Body of pancreas (tissue), 4 donors: ENCODE data around the gene CELA2A. TPM values are rescaled to one million over a fixed set of nuclear protein-coding genes. Genes with fewer than 3 reads are reported as not detected.
A peak's percentile ranks its signal among the peaks of the same experiment; 100 is the strongest.

ENCODE experiments used
- ATAC-seq: fragments of 150-250 bp; one replicate; pipeline ENCODE4 v1.9.1; 2016
- DNase-seq, 4 donors: peaks; one replicate each; pipeline ENCODE4 v3.0.0-alpha.2; 2019
- H3K27ac ChIP-seq, 4 donors: fragments of 200-600 bp; sonication (generic); 1 replicate in 3 of 4; 2 replicates in 1 of 4; pipeline versions ENCODE4 v1.5.1 to v1.6.1; 2016 to 2019; ENCODE audit warnings: mild to moderate bottlenecking in 1 of 4, mixed read lengths in 1 of 4, moderate library complexity in 1 of 4
- H3K27me3 ChIP-seq, 2 donors: fragments of 200-600 bp; sonication (generic); one replicate each; pipeline ENCODE4 v1.6.0; 2016; ENCODE audit warnings: mild to moderate bottlenecking in 1 of 2
- H3K36me3 ChIP-seq, 2 donors: fragments of 200-600 bp; sonication (generic); replicated peaks in 1 of 2; 2 replicates each; pipeline ENCODE4 v1.5.1; 2016; ENCODE audit warnings: low read depth in 2 of 2; ENCODE audit not compliant: insufficient read depth in 1 of 2
- H3K4me1 ChIP-seq: fragments of 200-600 bp; sonication (generic); one replicate; pipeline ENCODE4 v1.6.0; 2016
- H3K4me3 ChIP-seq, 2 donors: fragments of 200-600 bp; sonication (generic); 1 replicate in 1 of 2; 2 replicates in 1 of 2; pipeline ENCODE4 v1.5.1; 2016 to 2019
- H3K9me3 ChIP-seq, 3 donors: fragments of 200-600 bp; sonication (generic); 1 replicate in 2 of 3; 2 replicates in 1 of 3; pipeline ENCODE4 v1.5.1; 2016
- CTCF ChIP-seq, 7 experiments: fragments of 450-650 bp in 4 of 7; fragments of 200-600 bp in 3 of 7; sonication (generic) in 3 of 7; IDR thresholded peaks; one replicate each; pipeline ENCODE4 v1.5.1; 2016 to 2019; ENCODE audit warnings: antibody characterized with exemption in 7 of 7
- POLR2A ChIP-seq, 3 donors: fragments of 450-650 bp; IDR thresholded peaks; one replicate each; pipeline ENCODE4 v1.6.1; 2016; ENCODE audit warnings: antibody characterized with exemption in 3 of 3, mild to moderate bottlenecking in 2 of 3
- WGBS, 2 donors: methylation state at CpG; one replicate each; pipeline ENCODE4 v1.1.5; 2017; 5-methylcytosine and 5-hydroxymethylcytosine counted together
- intact Hi-C: fragments of 100-400 bp; cut with DNase I; formaldehyde crosslinking; loops from one replicate; pipeline ENCODE4 v1.15.1; 2023
- total RNA-seq, 2 donors: library from RNA; depleted of rRNA; stranded (reverse); fragments of >200 nt; gene quantifications; one replicate each; pipeline ENCODE4 v1.1.0, GENCODE V29; 2016

The CELA2A gene
- over 10,000 TPM in 1 of 2 donors, 1,000 to 10,000 TPM in 1; 4,384 to 21,046 TPM for total RNA-seq

- H3K36me3 ChIP-seq = no peaks in the 10 kb centered on the region
- ATAC-seq (no peak), DNase-seq (no peak)
- intact Hi-C loops = no loop called here
- no peaks in the 10 kb centered on the region for H3K9me3 ChIP-seq
- WGBS, 2 donors = 33 to 42% methylated on average over 8 of the region's 8 CpGs
- no peaks in the 10 kb centered on the region for H3K27me3 ChIP-seq
- no peak within 1 kb of the TSS for H3K4me3 ChIP-seq
- peak within 1 kb of the TSS; percentile 83 to 87 (median 84) for H3K27ac ChIP-seq
- TF ChIP-seq CTCF (IDR thresholded peaks at IDR 0.05) (no peak), POLR2A (IDR thresholded peaks at IDR 0.05) (no peak)
- peaks cover 87% of the 10 kb centered on the region for H3K4me1 ChIP-seq
These were observed at the start of gene CELA2A for GRCh38 chr1:15456313-15456954. Gene CELA2A (plus strand): TSS chr1:15456732. CDS start chr1:15456754, 22 bp downstream.

- no peaks in the 10 kb centered on the region for H3K36me3 ChIP-seq
- H3K9me3 ChIP-seq = no peaks in the 10 kb centered on the region
- no peaks in the 10 kb centered on the region for H3K27me3 ChIP-seq
- peaks cover 22% of the 10 kb centered on the region for H3K4me1 ChIP-seq
- intact Hi-C loops = no loop called here
- no peak overlapping the region for H3K4me3 ChIP-seq
- ATAC-seq = no peak
- no peak overlapping the region for H3K27ac ChIP-seq
- TF ChIP-seq CTCF (IDR thresholded peaks at IDR 0.05) (no peak), POLR2A (IDR thresholded peaks at IDR 0.05) (no peak)
- DNase-seq = no peak
- 84 to 86% methylated on average over 7 of the region's 7 CpGs for WGBS, 2 donors
These were observed 49.0 kb upstream of the CELA2A start for GRCh38 chr1:15407580-15407979.

- H3K4me3 ChIP-seq = peak overlapping the region in 1 of 2 donors; percentile 44
- peak overlapping the region in 3 of 4 donors; percentile 78 to 86 (median 80) for H3K27ac ChIP-seq
- DNase-seq = no peak
- intact Hi-C loops = no loop called here
- WGBS, 2 donors = 36 to 40% methylated on average over 14 of the region's 14 CpGs
- ATAC-seq = no peak
- no peak for TF ChIP-seq CTCF (IDR thresholded peaks at IDR 0.05)
- no peak for TF ChIP-seq POLR2A (IDR thresholded peaks at IDR 0.05)
- H3K4me1 ChIP-seq = peaks cover 36% of the 10 kb centered on the region
- H3K27me3 ChIP-seq = no peaks in the 10 kb centered on the region
- H3K36me3 ChIP-seq = no peaks in the 10 kb centered on the region
- H3K9me3 ChIP-seq = no peaks in the 10 kb centered on the region
These were observed 47.6 kb upstream of the CELA2A start for GRCh38 chr1:15408890-15409387.

GRCh38 chr1:15409388-15410222 lies 46.9 kb upstream of the CELA2A start, which contains the start of gene EFHD2:
Gene EFHD2 (plus strand): TSS chr1:15409888. CDS start chr1:15409972, 84 bp downstream.
- TF ChIP-seq CTCF (IDR thresholded peaks at IDR 0.05) (peak in 1 of 7 experiments; percentile 15), POLR2A (IDR thresholded peaks at IDR 0.05) (peak; percentile 61 to 89 (median 74))
- ATAC-seq (peak; percentile 89), DNase-seq (peak; percentile 83 to 88 (median 88))
- H3K4me3 ChIP-seq = peak within 1 kb of the TSS; percentile 70 to 91
- H3K9me3 ChIP-seq = no peaks in the 10 kb centered on the region
- no peaks in the 10 kb centered on the region for H3K27me3 ChIP-seq
- WGBS, 2 donors = 1 to 4% methylated on average over 4 to 96 of the region's 99 CpGs
- peak within 1 kb of the TSS; percentile 32 to 86 (median 79) for H3K27ac ChIP-seq
- H3K4me1 ChIP-seq = peaks cover 42% of the 10 kb centered on the region
- intact Hi-C loops = no loop called here
- H3K36me3 ChIP-seq = no peaks in the 10 kb centered on the region
